ENCODE results near the gene PALB2.

Gene PALB2

GRCh38 chr16:23590181-23590580 is 50.9 kb downstream of the PALB2 start:
- TF ChIP-seq REST (IDR thresholded peaks at IDR 0.05; ENCODE audit: insufficient read depth in 1 of 2, low read depth in 2 of 2, low read length in 2 of 2) (no peak), SIN3A (IDR thresholded peaks at IDR 0.05; ENCODE audit: borderline replicate concordance, insufficient read depth, low read length) (no peak), POLR2AphosphoS5 (IDR thresholded peaks at IDR 0.05; ENCODE audit: low read depth, low read length) (no peak), TAF1 (IDR thresholded peaks at IDR 0.05; ENCODE audit: borderline replicate concordance, insufficient read depth, low read length) (no peak), FOXP2 (optimal IDR thresholded peaks at IDR 0.05; ENCODE audit: borderline replicate concordance, extremely low read depth, extremely low read length, insufficient read depth) (no peak)

DNA sequence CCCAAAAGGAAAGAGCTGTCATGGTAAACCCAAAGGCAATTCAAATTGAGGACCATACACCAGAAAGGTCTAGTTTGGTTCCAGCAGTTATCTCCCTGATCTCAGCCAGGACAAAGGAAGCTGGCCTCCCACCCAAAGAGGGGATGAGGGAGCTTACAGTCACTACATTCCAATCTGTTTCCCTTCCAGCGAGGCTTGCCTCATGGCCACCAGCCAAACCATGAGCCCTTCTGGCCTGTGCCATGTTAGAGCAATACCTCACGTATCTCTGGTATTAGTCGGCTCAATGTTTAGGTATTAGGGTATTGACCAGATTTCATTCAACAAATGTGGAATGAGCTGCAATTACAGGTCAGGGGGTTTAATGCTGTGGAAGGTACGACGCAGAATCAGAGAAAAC is 53.4 kb downstream of the PALB2 start:
- no peak for TF ChIP-seq FOXP2 (optimal IDR thresholded peaks at IDR 0.05; ENCODE audit: borderline replicate concordance, extremely low read depth, extremely low read length, insufficient read depth)
- no peak for TF ChIP-seq POLR2AphosphoS5 (IDR thresholded peaks at IDR 0.05; ENCODE audit: low read depth, low read length)
- TF ChIP-seq REST (IDR thresholded peaks at IDR 0.05; ENCODE audit: insufficient read depth in 1 of 2, low read depth in 2 of 2, low read length in 2 of 2), result no peak
- no peak for TF ChIP-seq SIN3A (IDR thresholded peaks at IDR 0.05; ENCODE audit: borderline replicate concordance, insufficient read depth, low read length)
- TF ChIP-seq TAF1 (IDR thresholded peaks at IDR 0.05; ENCODE audit: borderline replicate concordance, insufficient read depth, low read length), result no peak

DNA sequence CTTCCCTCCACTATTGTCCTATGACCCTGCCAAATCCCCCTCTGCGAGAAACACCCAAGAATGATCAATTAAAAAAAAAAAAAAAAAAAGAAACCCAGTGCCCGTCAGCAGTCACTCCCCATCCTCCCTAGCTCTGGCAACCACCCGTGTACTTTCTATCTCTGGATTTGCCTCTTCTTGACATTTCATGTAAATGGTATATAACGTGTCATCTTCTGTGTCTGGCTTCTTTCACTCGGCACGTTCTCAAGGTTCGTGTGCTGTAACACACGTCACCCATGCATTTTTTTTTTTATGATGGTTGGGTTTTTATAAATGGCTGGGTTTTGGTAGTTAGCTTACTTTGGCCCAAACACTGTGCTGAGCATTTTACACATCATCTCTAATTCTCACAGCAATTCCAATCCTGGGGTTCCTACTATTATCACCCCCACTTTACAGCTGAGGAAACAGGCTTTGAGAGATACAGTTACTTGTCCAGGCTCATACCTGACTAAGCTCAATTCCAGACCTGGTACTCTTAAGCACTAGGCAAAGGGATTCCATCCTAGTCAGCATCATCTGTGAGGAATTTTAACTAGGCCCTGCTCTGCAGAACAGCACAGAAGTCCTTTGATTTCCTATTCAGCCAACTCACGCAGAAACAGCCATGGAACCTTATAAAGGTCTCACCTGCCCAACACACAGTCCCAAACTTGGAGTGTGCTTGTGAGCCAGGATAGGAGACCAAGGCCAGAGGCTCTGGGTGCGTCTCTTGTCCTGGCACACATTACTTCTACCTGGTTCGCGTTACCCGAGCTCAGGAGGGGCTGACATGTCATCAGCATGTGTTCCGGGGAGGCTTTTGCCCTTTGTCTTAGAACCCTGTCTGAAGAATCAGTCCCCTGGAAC is 56.7 kb downstream of the PALB2 start:
- TF ChIP-seq REST (IDR thresholded peaks at IDR 0.05; ENCODE audit: insufficient read depth in 1 of 2, low read depth in 2 of 2, low read length in 2 of 2), result no peak
- no peak for TF ChIP-seq FOXP2 (optimal IDR thresholded peaks at IDR 0.05; ENCODE audit: borderline replicate concordance, extremely low read depth, extremely low read length, insufficient read depth)
- TF ChIP-seq SIN3A (IDR thresholded peaks at IDR 0.05; ENCODE audit: borderline replicate concordance, insufficient read depth, low read length), result no peak
- TF ChIP-seq POLR2AphosphoS5 (IDR thresholded peaks at IDR 0.05; ENCODE audit: low read depth, low read length), result no peak
- TF ChIP-seq TAF1 (IDR thresholded peaks at IDR 0.05; ENCODE audit: borderline replicate concordance, insufficient read depth, low read length), result no peak

DNA sequence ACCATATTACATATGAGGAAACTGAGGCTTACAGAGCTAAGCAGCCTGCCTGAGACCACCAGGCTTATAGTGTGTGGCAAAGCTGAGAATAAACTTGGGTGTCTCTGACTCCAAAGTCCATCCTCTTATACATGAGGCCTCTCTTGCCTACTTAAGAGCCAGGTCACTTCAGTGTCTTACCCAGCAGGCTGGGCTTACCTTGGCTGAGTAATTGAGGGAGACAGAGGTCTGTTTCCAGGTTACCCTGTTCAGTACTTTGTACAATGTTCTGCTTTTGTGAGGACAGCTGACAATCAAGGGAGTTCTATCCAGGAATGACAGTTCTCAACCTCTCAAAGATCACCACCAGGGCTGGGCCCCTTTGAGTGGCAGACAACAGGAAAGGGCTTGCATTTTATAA is 59.3 kb downstream of the PALB2 start:
- TF ChIP-seq SIN3A (IDR thresholded peaks at IDR 0.05; ENCODE audit: borderline replicate concordance, insufficient read depth, low read length) (no peak), REST (IDR thresholded peaks at IDR 0.05; ENCODE audit: insufficient read depth in 1 of 2, low read depth in 2 of 2, low read length in 2 of 2) (no peak), POLR2AphosphoS5 (IDR thresholded peaks at IDR 0.05; ENCODE audit: low read depth, low read length) (no peak), FOXP2 (optimal IDR thresholded peaks at IDR 0.05; ENCODE audit: borderline replicate concordance, extremely low read depth, extremely low read length, insufficient read depth) (no peak), TAF1 (IDR thresholded peaks at IDR 0.05; ENCODE audit: borderline replicate concordance, insufficient read depth, low read length) (no peak)

Measured in PFSK-1 (cell line).